Aorta (tissue), 5 donors: ENCODE results near the gene UGT2B28. TPM values are rescaled to one million over a fixed set of nuclear protein-coding genes. Genes with fewer than 3 reads are reported as not detected.
A peak's percentile ranks its signal among the peaks of the same experiment; 100 is the strongest.
"Not testable (repeated sequence)": the region's sequence is repeated elsewhere in the genome, so short reads cannot be mapped to it uniquely, and the experiment has no call there.

ENCODE experiments used
- ATAC-seq: fragments of 200-7000 bp; cut with Tn5 transposase; one replicate; pipeline ENCODE4 v1.9.1; 2022; ENCODE audit warnings: moderate library complexity; ENCODE audit not compliant: low FRiP score
- DNase-seq, 2 donors: peaks; one replicate each; pipeline ENCODE4 v3.0.0-alpha.2; 2020
- H3K27ac ChIP-seq, 2 donors: one replicate each; pipeline ENCODE4 v1.5.1; 2013; ENCODE audit warnings: low read length in 2 of 2, mild to moderate bottlenecking in 2 of 2, moderate library complexity in 2 of 2, control low read depth in 1 of 2, inconsistent platforms in 1 of 2, low read depth in 1 of 2
- H3K27me3 ChIP-seq, 2 donors: one replicate each; pipeline ENCODE4 v1.6.1; 2013; ENCODE audit warnings: control low read depth in 1 of 2, low read length in 1 of 2, mild to moderate bottlenecking in 1 of 2, moderate library complexity in 1 of 2; ENCODE audit not compliant: insufficient read depth in 2 of 2, control insufficient read depth in 1 of 2
- H3K36me3 ChIP-seq, 2 donors: one replicate each; pipeline ENCODE4 v1.6.1; 2013; ENCODE audit warnings: control low read depth in 1 of 2, low read length in 1 of 2, mild to moderate bottlenecking in 1 of 2; ENCODE audit not compliant: insufficient read depth in 2 of 2, control insufficient read depth in 1 of 2
- H3K4me1 ChIP-seq, 2 donors: one replicate each; pipeline ENCODE4 v1.6.1; 2013; ENCODE audit warnings: low read length in 2 of 2, control low read depth in 1 of 2, mild to moderate bottlenecking in 1 of 2, moderate library complexity in 1 of 2; ENCODE audit not compliant: insufficient read depth in 2 of 2, control insufficient read depth in 1 of 2
- H3K4me3 ChIP-seq, 2 donors: one replicate each; pipeline ENCODE4 v1.5.1; 2013; ENCODE audit warnings: low read length in 2 of 2, control low read depth in 1 of 2, mild to moderate bottlenecking in 1 of 2
- H3K9me3 ChIP-seq: one replicate; pipeline ENCODE4 v1.6.1; 2013; ENCODE audit warnings: mild to moderate bottlenecking, low read length; ENCODE audit not compliant: control insufficient read depth
- WGBS, 2 donors: extraction: QIAGEN DNeasy Blood & Tissue Kit; methylation state at CpG; one replicate each; pipeline ENCODE4 v1.1.7; 2013; 5-methylcytosine and 5-hydroxymethylcytosine counted together
- intact Hi-C, 2 donors: fragments of 100-400 bp; cut with DNase I; formaldehyde crosslinking; loops; one replicate each; pipeline versions ENCODE4 v1.14.2 to v1.15.0; 2022
- polyA plus RNA-seq, 2 donors: library from polyadenylated mRNA; stranded (reverse); fragments of 200-250 nt; gene quantifications; one replicate each; pipeline ENCODE4 v1.2.3, GENCODE V29; 2013
- total RNA-seq, 2 donors: library from RNA; stranded (reverse); fragmentation: NEBNext Ultra II Directional; extraction: Animal tissue kit (Norgen Biotek cat#: 25700); gene quantifications; one replicate each; pipeline ENCODE4 v1.2.1, GENCODE V29; 2021
- donor health status: healthy with polysubstance abuse.
- donor health status: Bipolar disorder and iron deficiency.
- donor health status: DM: no; HTN: no; CAD: no.
- donor health status: DM: no; HTN: no; CAD: no.
- donor health status: DM: yes; HTN: yes; CAD: no.

Gene UGT2B28
- total and polyA plus RNA-seq, 4 donors: not detected

GRCh38 chr4:69296356-69296755, 16.1 kb downstream of the UGT2B28 start:
- H3K9me3 ChIP-seq, H3K27me3 ChIP-seq, H3K27ac ChIP-seq, H3K36me3 ChIP-seq, H3K4me3 ChIP-seq, DNase-seq, intact Hi-C loops, H3K4me1 ChIP-seq, ATAC-seq: not testable (repeated sequence)
- WGBS, 2 donors: 36 to 54% methylated on average over 4 of the region's 4 CpGs

DNA sequence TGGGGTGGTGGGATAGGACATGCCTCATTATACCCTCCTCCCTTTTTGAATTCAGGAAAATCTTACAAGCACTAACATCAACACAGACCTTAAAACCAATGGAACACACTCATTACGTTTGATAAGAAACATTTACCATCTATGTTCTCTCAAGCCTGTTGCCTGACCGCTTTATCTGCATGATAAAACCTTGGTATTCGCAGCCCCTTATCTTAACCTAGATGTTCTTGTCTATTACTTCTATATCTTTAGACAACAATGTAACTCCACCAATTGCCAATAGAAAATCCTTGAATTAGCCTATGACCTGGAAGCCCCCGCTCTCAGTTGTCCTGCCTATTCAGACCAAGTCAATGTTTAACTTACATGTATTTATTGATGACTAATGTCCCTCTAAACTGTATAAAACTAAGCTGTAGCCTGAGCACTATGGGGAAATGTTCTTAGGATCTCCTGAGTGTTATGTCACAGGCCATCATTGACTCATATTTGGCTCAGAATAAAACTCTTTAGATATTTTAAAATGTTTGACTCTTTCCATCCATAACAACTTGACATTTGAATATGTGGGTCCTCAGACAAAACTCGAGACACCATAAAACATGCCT, 28.3 kb downstream of the UGT2B28 start:
- H3K4me3 ChIP-seq, intact Hi-C loops, H3K27ac ChIP-seq, DNase-seq, H3K27me3 ChIP-seq, ATAC-seq, H3K36me3 ChIP-seq, H3K9me3 ChIP-seq, H3K4me1 ChIP-seq: not testable (repeated sequence)
- 82 to 86% methylated on average over 5 of the region's 5 CpGs for WGBS, 2 donors

DNA sequence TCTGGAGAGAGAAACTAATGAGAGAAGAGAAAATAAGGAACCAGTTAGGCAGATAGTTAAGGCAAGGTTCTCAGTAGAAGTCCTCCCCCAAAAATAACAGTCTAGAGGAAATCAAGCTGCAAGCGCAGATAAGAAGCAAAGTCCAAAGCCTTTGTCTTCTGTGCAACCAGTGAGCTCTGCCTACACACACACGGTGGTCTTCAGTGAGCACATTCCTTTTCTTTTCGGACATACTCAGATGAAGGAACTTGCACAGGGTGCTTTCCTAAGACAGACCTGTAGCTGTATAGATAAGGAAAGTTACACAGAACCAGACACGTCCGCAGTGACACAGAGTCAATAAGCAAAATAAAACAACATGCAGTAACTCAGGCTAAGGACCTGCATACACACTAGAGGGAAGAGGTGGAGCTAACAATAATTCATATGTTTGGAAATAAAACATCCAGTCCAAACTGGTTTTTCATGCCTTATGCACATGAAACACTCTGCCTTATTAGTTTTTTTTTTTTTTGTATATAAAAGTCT, 29.3 kb downstream of the UGT2B28 start:
- H3K36me3 ChIP-seq, intact Hi-C loops, ATAC-seq, DNase-seq, H3K4me3 ChIP-seq, H3K27me3 ChIP-seq, H3K9me3 ChIP-seq, H3K4me1 ChIP-seq, H3K27ac ChIP-seq: not testable (repeated sequence)
- WGBS, 2 donors: 45 to 56% methylated on average over 3 to 5 of the region's 5 CpGs

DNA sequence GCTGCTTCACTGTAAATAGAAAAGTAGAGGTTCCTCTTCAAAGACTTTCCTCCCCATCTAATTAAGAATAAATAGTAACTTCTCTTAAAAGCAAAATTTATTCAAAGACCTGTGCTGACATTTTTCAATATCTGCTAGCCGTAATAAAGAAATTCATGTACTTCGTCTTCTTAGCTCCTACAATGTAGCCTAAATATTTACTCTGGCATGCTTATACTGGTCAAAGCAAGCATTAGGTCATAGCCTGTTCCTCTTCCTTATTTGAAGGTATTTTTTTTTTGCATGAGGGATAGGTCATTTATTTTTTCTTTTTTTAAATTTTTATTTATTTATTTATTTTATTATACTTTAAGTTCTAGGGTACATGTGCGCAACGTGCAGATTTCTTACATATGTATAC, 30.0 kb downstream of the UGT2B28 start:
- H3K27me3 ChIP-seq, H3K36me3 ChIP-seq, ATAC-seq, H3K4me3 ChIP-seq, H3K4me1 ChIP-seq, DNase-seq, H3K27ac ChIP-seq, H3K9me3 ChIP-seq, intact Hi-C loops: not testable (repeated sequence)
- 39 to 46% methylated on average over 4 of the region's 4 CpGs for WGBS, 2 donors

- H3K4me1 ChIP-seq, H3K9me3 ChIP-seq, DNase-seq, H3K4me3 ChIP-seq, H3K27ac ChIP-seq, H3K27me3 ChIP-seq, intact Hi-C loops, H3K36me3 ChIP-seq, ATAC-seq: not testable (repeated sequence)
- 10 to 12% methylated on average over 3 of the region's 3 CpGs for WGBS, 2 donors
Measured at GRCh38 chr4:69317669-69318298, 37.5 kb downstream of the UGT2B28 start.

DNA sequence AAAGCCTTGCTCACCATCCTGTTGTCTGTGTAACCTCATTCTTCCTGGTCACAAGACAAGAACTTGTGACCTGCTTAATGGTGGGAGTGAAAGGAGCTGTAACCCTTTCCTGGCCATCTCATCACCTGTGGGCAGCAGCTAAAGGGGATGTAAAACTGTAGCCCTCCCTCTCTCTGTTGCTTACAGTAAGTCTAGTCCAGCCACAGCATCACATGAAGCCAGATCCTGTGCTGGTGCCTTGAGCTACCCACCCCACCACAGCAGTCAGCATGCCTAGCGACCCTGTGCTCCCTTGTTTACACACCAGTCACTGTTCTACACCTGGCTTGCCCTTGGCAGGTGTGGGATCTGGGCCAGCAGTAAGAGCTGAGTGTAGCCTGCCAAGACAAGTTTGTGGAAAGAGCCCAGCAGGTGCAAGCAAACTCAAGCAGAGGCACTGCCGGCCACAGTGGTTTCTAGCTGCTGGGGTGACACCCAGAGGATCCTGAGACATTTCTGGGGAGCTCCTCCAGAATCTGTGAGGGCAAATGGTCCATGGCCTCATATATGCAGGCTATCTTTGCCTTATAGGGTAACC, 41.0 kb downstream of the UGT2B28 start:
- 74 to 85% methylated on average over 2 of the region's 2 CpGs for WGBS, 2 donors
- no peak overlapping the region for H3K27ac ChIP-seq

DNA sequence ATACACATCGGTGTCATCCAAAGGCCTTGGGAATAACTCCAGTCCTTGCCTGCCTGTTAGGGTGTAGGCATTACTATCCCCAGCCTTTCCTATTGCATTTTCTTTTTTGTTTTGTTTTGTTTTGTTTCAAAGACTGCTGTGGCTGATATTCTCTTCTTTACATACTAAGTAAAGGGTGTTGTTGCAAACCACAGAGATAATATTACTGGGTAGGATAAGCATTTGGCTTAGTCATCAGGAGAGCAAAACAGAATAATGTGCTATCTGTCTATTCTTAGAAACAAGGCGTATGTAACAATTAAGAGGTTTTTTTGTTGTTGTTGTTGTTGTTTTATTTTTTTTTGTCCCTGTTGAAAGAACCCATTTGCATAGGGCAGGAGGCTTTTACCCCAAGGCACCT, 41.8 kb downstream of the UGT2B28 start:
- Histone ChIP-seq H3K4me3 (no peak overlapping the region), H3K27me3 (no peaks in the 10 kb centered on the region), H3K36me3 (no peaks in the 10 kb centered on the region), H3K4me1 (no peaks in the 10 kb centered on the region), H3K27ac (no peak overlapping the region), H3K9me3 (no peaks in the 10 kb centered on the region)
- intact Hi-C loops: no loop called here
- 77 to 83% methylated on average over 2 of the region's 2 CpGs for WGBS, 2 donors
- DNase-seq (no peak), ATAC-seq (no peak)

More for the DNA sequence above, 41.0 kb downstream of the UGT2B28 start:
- Histone ChIP-seq H3K9me3 (no peaks in the 10 kb centered on the region), H3K4me1 (no peaks in the 10 kb centered on the region), H3K27me3 (no peaks in the 10 kb centered on the region), H3K4me3 (no peak overlapping the region), H3K36me3 (no peaks in the 10 kb centered on the region)
- intact Hi-C loops: no loop called here
- no peak for DNase-seq
- ATAC-seq: peak; percentile 38

DNA sequence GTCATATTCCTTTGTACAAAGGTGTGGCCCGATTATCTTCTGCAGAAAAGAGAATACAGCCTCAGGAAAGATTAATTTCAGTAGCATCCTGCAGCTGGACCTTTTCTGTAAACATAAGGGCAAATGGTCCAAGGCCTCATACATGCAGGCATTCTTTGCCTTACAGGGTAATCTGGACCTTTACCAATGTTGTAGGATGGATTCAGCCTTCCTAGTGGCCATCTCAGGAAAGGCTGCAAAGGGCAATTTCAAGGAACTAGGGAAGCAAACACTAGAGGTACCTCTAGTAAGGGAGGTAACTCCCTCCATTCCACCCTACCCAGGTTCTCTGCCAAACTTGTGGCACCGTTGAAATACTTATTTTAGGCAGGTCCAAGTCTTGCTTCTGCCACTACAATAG, 43.0 kb downstream of the UGT2B28 start:
- Histone ChIP-seq H3K27ac (no peak overlapping the region), H3K4me3 (no peak overlapping the region), H3K4me1 (no peaks in the 10 kb centered on the region), H3K9me3 (no peaks in the 10 kb centered on the region), H3K27me3 (no peaks in the 10 kb centered on the region), H3K36me3 (no peaks in the 10 kb centered on the region)
- WGBS, 2 donors: 70 to 72% methylated on average over 2 of the region's 2 CpGs
- no peak for DNase-seq
- no peak for ATAC-seq
- intact Hi-C loops: no loop called here
